Duodenal mucosa (tissue), 2 donors: Measurements from ENCODE around the gene ATP5PD.

ENCODE experiments used
- H3K27ac ChIP-seq: one replicate; pipeline ENCODE4 v1.7.0; 2013; ENCODE audit warnings: low read depth, low read length
- H3K27me3 ChIP-seq, 2 donors: one replicate each; pipeline ENCODE4 v1.7.0; 2013; ENCODE audit warnings: low read length in 2 of 2, control low read depth in 1 of 2; ENCODE audit not compliant: insufficient read depth in 2 of 2, control insufficient read depth in 1 of 2
- H3K36me3 ChIP-seq, 2 donors: one replicate each; pipeline ENCODE4 v1.7.0; 2013; ENCODE audit warnings: low read length in 2 of 2, control low read depth in 1 of 2; ENCODE audit not compliant: insufficient read depth in 2 of 2, control insufficient read depth in 1 of 2
- H3K4me1 ChIP-seq, 2 donors: one replicate each; pipeline ENCODE4 v1.7.0; 2013; ENCODE audit warnings: low read length in 2 of 2, control low read depth in 1 of 2; ENCODE audit not compliant: insufficient read depth in 2 of 2, control insufficient read depth in 1 of 2
- H3K4me3 ChIP-seq, 2 donors: one replicate each; pipeline ENCODE4 v1.7.0; 2013; ENCODE audit warnings: low read length in 2 of 2, low read depth in 1 of 2
- H3K9ac ChIP-seq, 2 donors: one replicate each; pipeline ENCODE4 v1.7.0; 2013; ENCODE audit warnings: low read length in 2 of 2, low read depth in 1 of 2
- H3K9me3 ChIP-seq, 2 donors: one replicate each; pipeline ENCODE4 v1.7.0; 2013; ENCODE audit warnings: low read length in 2 of 2, control low read depth in 1 of 2; ENCODE audit not compliant: control insufficient read depth in 1 of 2

Gene ATP5PD

GRCh38 chr17:74995847-74996246 lies 50.9 kb downstream of the ATP5PD start:
- H3K9ac ChIP-seq: no peak overlapping the region
- H3K4me3 ChIP-seq: no peak overlapping the region
- peaks cover 0 to 29% of the 10 kb centered on the region in 2 donors for H3K36me3 ChIP-seq
- H3K27me3 ChIP-seq: no peaks in the 10 kb centered on the region
- H3K9me3 ChIP-seq: no peaks in the 10 kb centered on the region
- no peak overlapping the region for H3K27ac ChIP-seq
- H3K4me1 ChIP-seq: peaks cover 18 to 28% of the 10 kb centered on the region in 2 donors

- peaks cover 0 to 21% of the 10 kb centered on the region in 2 donors for H3K36me3 ChIP-seq
- H3K27ac ChIP-seq: no peak overlapping the region
These were observed 52.3 kb downstream of the ATP5PD start for GRCh38 chr17:74994440-74994839.

GRCh38 chr17:74992223-74992622 lies 54.5 kb downstream of the ATP5PD start:
- Histone ChIP-seq H3K9ac (peak overlapping the region; percentile 57 to 69), H3K27ac (peak overlapping the region; percentile 87)

More at GRCh38 chr17:74994440-74994839, 52.3 kb downstream of the ATP5PD start:
- no peak overlapping the region for H3K4me3 ChIP-seq
- peaks cover 29 to 39% of the 10 kb centered on the region in 2 donors for H3K4me1 ChIP-seq
- no peaks in the 10 kb centered on the region for H3K9me3 ChIP-seq
- H3K9ac ChIP-seq: no peak overlapping the region
- H3K27me3 ChIP-seq: no peaks in the 10 kb centered on the region

GRCh38 chr17:74990581-74991105 lies 56.1 kb downstream of the ATP5PD start:
- Histone ChIP-seq H3K4me3 (peak overlapping the region in 1 of 2 donors; percentile 1), H3K9ac (peak overlapping the region in 1 of 2 donors; percentile 52), H3K4me1 (peaks cover 50 to 55% of the 10 kb centered on the region in 2 donors), H3K36me3 (peaks cover 0 to 6% of the 10 kb centered on the region in 2 donors), H3K9me3 (no peaks in the 10 kb centered on the region), H3K27me3 (no peaks in the 10 kb centered on the region), H3K27ac (peak overlapping the region; percentile 39)

More at GRCh38 chr17:74992223-74992622, 54.5 kb downstream of the ATP5PD start:
- no peak overlapping the region for H3K4me3 ChIP-seq
- peaks cover 41 to 46% of the 10 kb centered on the region in 2 donors for H3K4me1 ChIP-seq
- H3K36me3 ChIP-seq: peaks cover 0 to 8% of the 10 kb centered on the region in 2 donors
- H3K27me3 ChIP-seq: no peaks in the 10 kb centered on the region
- H3K9me3 ChIP-seq: no peaks in the 10 kb centered on the region
